H9 (cell line): ENCODE data around the gene TNRC6C. TPM values are rescaled to one million over a fixed set of nuclear protein-coding genes. Genes with fewer than 3 reads are reported as not detected.
A peak's percentile ranks its signal among the peaks of the same experiment; 100 is the strongest.

Experiments
- DNase-seq: peaks from one replicate; pipeline ENCODE4 v3.0.0-alpha.2; 2017
- H2AFZ ChIP-seq: one replicate; pipeline ENCODE4 v1.6.1; 2013; ENCODE audit warnings: mild to moderate bottlenecking, low read length, control low read depth, moderate library complexity
- H2AK5ac ChIP-seq: 2 replicates; pipeline ENCODE4 v1.6.1; 2013; ENCODE audit warnings: low read length, control low read depth, mixed read lengths; ENCODE audit not compliant: insufficient read length
- H2BK120ac ChIP-seq: one replicate; pipeline ENCODE4 v1.6.1; 2013; ENCODE audit warnings: low read depth, mild to moderate bottlenecking, low read length, control low read depth, inconsistent platforms; ENCODE audit not compliant: poor library complexity, severe bottlenecking
- H2BK12ac ChIP-seq: 2 replicates; pipeline ENCODE4 v1.6.1; 2013; ENCODE audit warnings: low read length, control low read depth, mixed read lengths, low read depth; ENCODE audit not compliant: insufficient read length
- H2BK15ac ChIP-seq: 2 replicates; pipeline ENCODE4 v1.6.1; 2013; ENCODE audit warnings: low read depth, low read length, control low read depth
- H2BK20ac ChIP-seq: one replicate; pipeline ENCODE4 v1.6.1; 2013; ENCODE audit warnings: low read depth, mild to moderate bottlenecking, low read length, control low read depth, inconsistent platforms; ENCODE audit not compliant: poor library complexity, severe bottlenecking
- H2BK5ac ChIP-seq: 2 replicates; pipeline ENCODE4 v1.6.1; 2013; ENCODE audit warnings: low read length, control low read depth, mixed read lengths; ENCODE audit not compliant: insufficient read length
- H3K14ac ChIP-seq: 2 replicates; pipeline ENCODE4 v1.6.1; 2013; ENCODE audit warnings: low read length, control low read depth; ENCODE audit not compliant: insufficient read depth
- H3K18ac ChIP-seq: 2 replicates; pipeline ENCODE4 v1.6.1; 2013; ENCODE audit warnings: low read depth, mild to moderate bottlenecking, mixed read lengths, low read length, control low read depth; ENCODE audit not compliant: insufficient read length
- H3K23ac ChIP-seq: 2 replicates; pipeline ENCODE4 v1.6.1; 2013; ENCODE audit warnings: low read length, control low read depth, mixed read lengths, low read depth; ENCODE audit not compliant: insufficient read length
- H3K23me2 ChIP-seq: 2 replicates; pipeline ENCODE4 v1.6.1; 2013; ENCODE audit warnings: low read depth, mild to moderate bottlenecking, mixed read lengths, low read length, control low read depth; ENCODE audit not compliant: insufficient read length, poor library complexity, severe bottlenecking
- H3K27ac ChIP-seq: 2 replicates; pipeline ENCODE4 v1.5.1; 2013; ENCODE audit warnings: low read length, control low read depth, mixed read lengths, low read depth; ENCODE audit not compliant: insufficient read length
- H3K27me3 ChIP-seq: 2 replicates; pipeline ENCODE4 v1.6.1; 2013; ENCODE audit warnings: low read length, control low read depth, inconsistent platforms; ENCODE audit not compliant: insufficient read depth
- H3K4ac ChIP-seq: 2 replicates; pipeline ENCODE4 v1.6.1; 2013; ENCODE audit warnings: low read depth, mild to moderate bottlenecking, control low read depth, inconsistent platforms, low read length, moderate library complexity
- H3K4me1 ChIP-seq: 2 replicates; pipeline ENCODE4 v1.6.1; 2013; ENCODE audit warnings: low read length, control low read depth, inconsistent platforms; ENCODE audit not compliant: insufficient read depth
- H3K4me2 ChIP-seq: 2 replicates; pipeline ENCODE4 v1.6.1; 2013; ENCODE audit warnings: low read length, control low read depth, mixed read lengths; ENCODE audit not compliant: insufficient read length, insufficient read depth
- H3K56ac ChIP-seq: 2 replicates; pipeline ENCODE4 v1.6.1; 2013; ENCODE audit warnings: low read depth, mild to moderate bottlenecking, mixed read lengths, low read length, control low read depth; ENCODE audit not compliant: insufficient read length
- H3K79me1 ChIP-seq: 2 replicates; pipeline ENCODE4 v1.6.1; 2013; ENCODE audit warnings: low read depth, mild to moderate bottlenecking, moderate library complexity, low read length, control low read depth, inconsistent platforms; ENCODE audit not compliant: insufficient read depth, poor library complexity, severe bottlenecking
- H3K79me2 ChIP-seq: 2 replicates; pipeline ENCODE4 v1.6.1; 2013; ENCODE audit warnings: low read length, control low read depth, inconsistent platforms; ENCODE audit not compliant: insufficient read depth
- H3K9ac ChIP-seq: 2 replicates; pipeline ENCODE4 v1.6.1; 2013; ENCODE audit warnings: low read length, control low read depth, mixed read lengths; ENCODE audit not compliant: insufficient read length; ENCODE audit errors: extremely low read depth
- H3K9me3 ChIP-seq: one replicate; pipeline ENCODE4 v1.6.1; 2013; ENCODE audit warnings: low read depth, low read length, inconsistent platforms; ENCODE audit not compliant: control insufficient read depth
- H3T11ph ChIP-seq: one replicate; pipeline ENCODE4 v1.6.1; 2013; ENCODE audit warnings: mild to moderate bottlenecking, low read length, control low read depth, inconsistent platforms
- H4K20me1 ChIP-seq: one replicate; pipeline ENCODE4 v1.6.1; 2013; ENCODE audit not compliant: control insufficient read depth, insufficient read length, insufficient read depth
- H4K5ac ChIP-seq: 2 replicates; pipeline ENCODE4 v1.6.1; 2013; ENCODE audit warnings: low read depth, mild to moderate bottlenecking, mixed read lengths, low read length, control low read depth; ENCODE audit not compliant: insufficient read length
- H4K8ac ChIP-seq: replicated peaks from 2 replicates; pipeline ENCODE4 v1.6.1; 2013; ENCODE audit warnings: low read length, control low read depth, mixed read lengths, low read depth; ENCODE audit not compliant: insufficient read length
- H4K91ac ChIP-seq: 2 replicates; pipeline ENCODE4 v1.6.1; 2013; ENCODE audit warnings: low read depth, mild to moderate bottlenecking, moderate library complexity, mixed read lengths, low read length, control low read depth; ENCODE audit not compliant: insufficient read length
- H3K27ac Mint-ChIP-seq, 3 experiments: 2 replicates in 2 of 3; 3 replicates in 1 of 3; pipeline ENCODE4 v1.8.0; 2020 to 2021; ENCODE audit warnings: mixed read lengths in 3 of 3, mild to moderate bottlenecking in 1 of 3, moderate library complexity in 1 of 3
- H3K27me3 Mint-ChIP-seq: 2 replicates; pipeline ENCODE4 v1.8.0; 2021; ENCODE audit warnings: low read depth, mild to moderate bottlenecking, moderate library complexity, mixed read lengths
- H3K36me3 Mint-ChIP-seq, 3 experiments: 2 replicates in 2 of 3; 3 replicates in 1 of 3; pipeline ENCODE4 v1.8.0; 2020 to 2021; ENCODE audit warnings: low read depth in 3 of 3, mixed read lengths in 3 of 3; ENCODE audit not compliant: insufficient read depth in 1 of 3
- H3K4me1 Mint-ChIP-seq, 2 experiments: 2 replicates each; pipeline ENCODE4 v1.8.0; 2020; ENCODE audit warnings: mixed read lengths in 2 of 2
- H3K4me3 Mint-ChIP-seq, 2 experiments: 2 replicates in 1 of 2; 3 replicates in 1 of 2; pipeline ENCODE4 v1.8.0; 2020 to 2021; ENCODE audit warnings: mild to moderate bottlenecking in 2 of 2, mixed read lengths in 2 of 2, moderate library complexity in 1 of 2
- H3K9me3 Mint-ChIP-seq, 2 experiments: 2 replicates in 1 of 2; 3 replicates in 1 of 2; pipeline ENCODE4 v1.8.0; 2020; ENCODE audit warnings: mild to moderate bottlenecking in 2 of 2, mixed read lengths in 2 of 2, moderate library complexity in 1 of 2
- WGBS: extraction: QIAGEN DNeasy Blood & Tissue Kit; methylation state at CpG from one replicate; pipeline ENCODE4 v1.1.7; 2013; ENCODE audit warnings: missing lambda C conversion rate, low lambda C conversion rate, mixed read lengths; ENCODE audit not compliant: insufficient read length; ENCODE audit errors: extremely low coverage; 5-methylcytosine and 5-hydroxymethylcytosine counted together
- total RNA-seq: library from RNA; stranded (reverse); gene quantifications from 2 replicates; pipeline ENCODE4 v1.2.1, GENCODE V29; 2021
- TF ChIP-seq, protein P1 (sequence below): fragments of 200-600 bp; sonication (generic); conservative IDR thresholded peaks from 3 replicates; pipeline ENCODE4 v1.8.0; 2021; ENCODE audit warnings: antibody characterized with exemption, mild to moderate bottlenecking

The TNRC6C gene
- total RNA-seq, 1 experiment from 2014 or later: 24.7 TPM

GRCh38 chr17:78137392-78138203 is 179.1 kb downstream of the TNRC6C start:
- Mint-ChIP-seq H3K27ac (no peak overlapping the region), H3K36me3 (no peaks in the 10 kb centered on the region), H3K27me3 (peaks cover 20% of the 10 kb centered on the region), H3K4me3 (no peak overlapping the region), H3K9me3 (no peaks in the 10 kb centered on the region; a peak in 1 of 5 replicates), H3K4me1 (peaks cover 8 to 31% of the 10 kb centered on the region in 2 experiments)
- no peak overlapping the region for H3K9ac ChIP-seq
- peak; percentile 81 for DNase-seq
- no peak overlapping the region for H2BK15ac ChIP-seq
- H3K27ac ChIP-seq: no peak overlapping the region
- H3K4ac ChIP-seq: no peak overlapping the region
- H3K79me2 ChIP-seq: no peaks in the 10 kb centered on the region
- H4K5ac ChIP-seq: no peak overlapping the region
- H3T11ph ChIP-seq: no peak overlapping the region
- H2BK12ac ChIP-seq: no peak overlapping the region
- no peak overlapping the region for H3K14ac ChIP-seq
- no peaks in the 10 kb centered on the region for H4K20me1 ChIP-seq
- H3K4me1 ChIP-seq: peaks cover 6% of the 10 kb centered on the region; the same call in 1 of the 2 replicates
- H3K18ac ChIP-seq: no peak overlapping the region
- no peak overlapping the region for H2AK5ac ChIP-seq
- H4K8ac ChIP-seq: no peak overlapping the region
- no peaks in the 10 kb centered on the region for H3K27me3 ChIP-seq
- no peak overlapping the region for H2BK20ac ChIP-seq
- no peak overlapping the region for H2BK5ac ChIP-seq
- H3K23me2 ChIP-seq: no peaks in the 10 kb centered on the region
- TF ChIP-seq, protein P1, sequence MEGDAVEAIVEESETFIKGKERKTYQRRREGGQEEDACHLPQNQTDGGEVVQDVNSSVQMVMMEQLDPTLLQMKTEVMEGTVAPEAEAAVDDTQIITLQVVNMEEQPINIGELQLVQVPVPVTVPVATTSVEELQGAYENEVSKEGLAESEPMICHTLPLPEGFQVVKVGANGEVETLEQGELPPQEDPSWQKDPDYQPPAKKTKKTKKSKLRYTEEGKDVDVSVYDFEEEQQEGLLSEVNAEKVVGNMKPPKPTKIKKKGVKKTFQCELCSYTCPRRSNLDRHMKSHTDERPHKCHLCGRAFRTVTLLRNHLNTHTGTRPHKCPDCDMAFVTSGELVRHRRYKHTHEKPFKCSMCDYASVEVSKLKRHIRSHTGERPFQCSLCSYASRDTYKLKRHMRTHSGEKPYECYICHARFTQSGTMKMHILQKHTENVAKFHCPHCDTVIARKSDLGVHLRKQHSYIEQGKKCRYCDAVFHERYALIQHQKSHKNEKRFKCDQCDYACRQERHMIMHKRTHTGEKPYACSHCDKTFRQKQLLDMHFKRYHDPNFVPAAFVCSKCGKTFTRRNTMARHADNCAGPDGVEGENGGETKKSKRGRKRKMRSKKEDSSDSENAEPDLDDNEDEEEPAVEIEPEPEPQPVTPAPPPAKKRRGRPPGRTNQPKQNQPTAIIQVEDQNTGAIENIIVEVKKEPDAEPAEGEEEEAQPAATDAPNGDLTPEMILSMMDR: peak; percentile 74
- H2AFZ ChIP-seq: no peak overlapping the region
- no peak overlapping the region for H3K4me2 ChIP-seq
- H4K91ac ChIP-seq: no peak overlapping the region
- no CpG with 5 or more reads among the region's 26 CpGs for WGBS
- no peak overlapping the region for H2BK120ac ChIP-seq
- no peak overlapping the region for H3K56ac ChIP-seq
- H3K23ac ChIP-seq: no peak overlapping the region
- no peaks in the 10 kb centered on the region for H3K79me1 ChIP-seq
- no peaks in the 10 kb centered on the region for H3K9me3 ChIP-seq
